Activated CD4-positive, alpha-beta T cell treated with anti-CD3 and anti-CD28 coated beads, Interleukin-2, amount 10 ng/mL, durations not matched to agents 7 days and 5 days (primary cell): ENCODE results near the gene MACROD2. TPM values are rescaled to one million over a fixed set of nuclear protein-coding genes. Genes with fewer than 3 reads are reported as not detected.

ENCODE experiments used
- CTCF ChIA-PET: fragments of 350-600 bp; sonication (Branson Sonifier 250); formaldehyde crosslinking; loops from one replicate; lab custom pipeline; 2021; ENCODE audit warnings: antibody characterized with exemption; lab: Charles Lee
- POLR2A ChIA-PET: fragments of 350-600 bp; sonication (Branson Sonifier 250); formaldehyde crosslinking; loops from one replicate; lab custom pipeline; 2021; ENCODE audit warnings: antibody characterized with exemption; lab: Charles Lee
- DNase-seq: peaks from one replicate; pipeline ENCODE4 v3.0.0-alpha.2; 2020
- H3K27ac Mint-ChIP-seq: one replicate; pipeline ENCODE4 v1.8.0; 2021; ENCODE audit warnings: mild to moderate bottlenecking, moderate library complexity, mixed read lengths
- H3K27me3 Mint-ChIP-seq: one replicate; pipeline ENCODE4 v1.8.0; 2021; ENCODE audit warnings: mixed read lengths
- H3K36me3 Mint-ChIP-seq: one replicate; pipeline ENCODE4 v1.8.0; 2021; ENCODE audit warnings: low read depth, mixed read lengths
- H3K4me1 Mint-ChIP-seq: one replicate; pipeline ENCODE4 v1.8.0; 2021; ENCODE audit warnings: mixed read lengths
- H3K4me3 Mint-ChIP-seq: one replicate; pipeline ENCODE4 v1.8.0; 2021; ENCODE audit warnings: mild to moderate bottlenecking, moderate library complexity, mixed read lengths
- H3K9me3 Mint-ChIP-seq: one replicate; pipeline ENCODE4 v1.8.0; 2021; ENCODE audit warnings: mixed read lengths
- total RNA-seq, 2 experiments: library from RNA; stranded (reverse); gene quantifications; one replicate each; pipeline ENCODE4 v1.2.3, GENCODE V29; 2021

The MACROD2 gene
- total RNA-seq, 2 experiments from 2014 or later: not detected

- no peak overlapping the region for H3K27ac Mint-ChIP-seq
- no peak overlapping the region for H3K4me3 Mint-ChIP-seq
- H3K9me3 Mint-ChIP-seq: peaks cover 9% of the 10 kb centered on the region
- POLR2A ChIA-PET: no interaction called here
- H3K4me1 Mint-ChIP-seq: no peaks in the 10 kb centered on the region
- H3K36me3 Mint-ChIP-seq: no peaks in the 10 kb centered on the region
- no peaks in the 10 kb centered on the region for H3K27me3 Mint-ChIP-seq
- no peak for DNase-seq
- CTCF ChIA-PET: interaction anchor here (0.6 kb wide), 1 partner anchor 50 kb away, joined by 3 read pairs; no protein-coding TSS in a partner anchor
These were observed 782.3 kb downstream of the MACROD2 start for GRCh38 chr20:14777591-14777990.

GRCh38 chr20:14778096-14778495 lies 782.8 kb downstream of the MACROD2 start:
- Mint-ChIP-seq H3K36me3 (no peaks in the 10 kb centered on the region), H3K27me3 (no peaks in the 10 kb centered on the region), H3K9me3 (peaks cover 6% of the 10 kb centered on the region), H3K4me3 (no peak overlapping the region), H3K27ac (no peak overlapping the region), H3K4me1 (no peaks in the 10 kb centered on the region)
- no peak for DNase-seq
- POLR2A ChIA-PET: no interaction called here
- CTCF ChIA-PET: interaction anchor here (0.6 kb wide), 1 partner anchor 50 kb away, joined by 3 read pairs; no protein-coding TSS in a partner anchor

GRCh38 chr20:14778875-14779274 lies 783.6 kb downstream of the MACROD2 start:
- DNase-seq: no peak
- H3K27ac Mint-ChIP-seq: no peak overlapping the region
- CTCF ChIA-PET: no interaction called here
- H3K36me3 Mint-ChIP-seq: no peaks in the 10 kb centered on the region
- no peak overlapping the region for H3K4me3 Mint-ChIP-seq
- POLR2A ChIA-PET: no interaction called here
- H3K9me3 Mint-ChIP-seq: peaks cover 9% of the 10 kb centered on the region
- H3K27me3 Mint-ChIP-seq: no peaks in the 10 kb centered on the region
- H3K4me1 Mint-ChIP-seq: no peaks in the 10 kb centered on the region

GRCh38 chr20:14780508-14780907 lies 785.2 kb downstream of the MACROD2 start:
- H3K4me3 Mint-ChIP-seq: no peak overlapping the region
- POLR2A ChIA-PET: no interaction called here
- CTCF ChIA-PET: no interaction called here

GRCh38 chr20:14782731-14783130 lies 787.4 kb downstream of the MACROD2 start:
- peaks cover 9% of the 10 kb centered on the region for H3K9me3 Mint-ChIP-seq
- no peak overlapping the region for H3K4me3 Mint-ChIP-seq
- H3K4me1 Mint-ChIP-seq: no peaks in the 10 kb centered on the region
- DNase-seq: no peak
- no peaks in the 10 kb centered on the region for H3K36me3 Mint-ChIP-seq
- H3K27me3 Mint-ChIP-seq: no peaks in the 10 kb centered on the region
- no peak overlapping the region for H3K27ac Mint-ChIP-seq
- POLR2A ChIA-PET: no interaction called here
- CTCF ChIA-PET: no interaction called here

More at GRCh38 chr20:14780508-14780907, 785.2 kb downstream of the MACROD2 start:
- H3K9me3 Mint-ChIP-seq: peaks cover 9% of the 10 kb centered on the region
- DNase-seq: no peak
- H3K4me1 Mint-ChIP-seq: no peaks in the 10 kb centered on the region
- no peak overlapping the region for H3K27ac Mint-ChIP-seq
- H3K36me3 Mint-ChIP-seq: no peaks in the 10 kb centered on the region
- H3K27me3 Mint-ChIP-seq: no peaks in the 10 kb centered on the region

- ChIA-PET CTCF (no interaction called here), POLR2A (no interaction called here)
- H3K36me3 Mint-ChIP-seq: no peaks in the 10 kb centered on the region
- H3K27me3 Mint-ChIP-seq: no peaks in the 10 kb centered on the region
- DNase-seq: no peak
- H3K4me3 Mint-ChIP-seq: no peak overlapping the region
- no peaks in the 10 kb centered on the region for H3K4me1 Mint-ChIP-seq
- H3K9me3 Mint-ChIP-seq: peaks cover 7% of the 10 kb centered on the region
- no peak overlapping the region for H3K27ac Mint-ChIP-seq
These were observed 788.5 kb downstream of the MACROD2 start for GRCh38 chr20:14783766-14784165.

GRCh38 chr20:14785065-14785743 lies 789.9 kb downstream of the MACROD2 start:
- Mint-ChIP-seq H3K27me3 (no peaks in the 10 kb centered on the region), H3K4me3 (no peak overlapping the region), H3K4me1 (no peaks in the 10 kb centered on the region), H3K36me3 (no peaks in the 10 kb centered on the region), H3K27ac (no peak overlapping the region), H3K9me3 (peaks cover 5% of the 10 kb centered on the region)
- CTCF ChIA-PET: no interaction called here
- POLR2A ChIA-PET: no interaction called here
- no peak for DNase-seq

GRCh38 chr20:14790190-14790589 lies 794.9 kb downstream of the MACROD2 start:
- Mint-ChIP-seq H3K9me3 (peaks cover 2% of the 10 kb centered on the region), H3K27me3 (no peaks in the 10 kb centered on the region), H3K36me3 (no peaks in the 10 kb centered on the region), H3K27ac (no peak overlapping the region), H3K4me1 (no peaks in the 10 kb centered on the region), H3K4me3 (no peak overlapping the region)
- CTCF ChIA-PET: no interaction called here
- no peak for DNase-seq
- POLR2A ChIA-PET: no interaction called here

- H3K4me3 Mint-ChIP-seq: no peak overlapping the region
- no peak for DNase-seq
- ChIA-PET POLR2A (no interaction called here), CTCF (no interaction called here)
- H3K4me1 Mint-ChIP-seq: no peaks in the 10 kb centered on the region
- H3K27me3 Mint-ChIP-seq: no peaks in the 10 kb centered on the region
- no peak overlapping the region for H3K27ac Mint-ChIP-seq
- H3K9me3 Mint-ChIP-seq: peaks cover 2% of the 10 kb centered on the region
- H3K36me3 Mint-ChIP-seq: no peaks in the 10 kb centered on the region
These were observed 795.7 kb downstream of the MACROD2 start for GRCh38 chr20:14790771-14791620.

- ChIA-PET POLR2A (no interaction called here), CTCF (no interaction called here)
- DNase-seq: no peak
- Mint-ChIP-seq H3K27me3 (no peaks in the 10 kb centered on the region), H3K4me1 (no peaks in the 10 kb centered on the region), H3K27ac (no peak overlapping the region), H3K9me3 (no peaks in the 10 kb centered on the region), H3K36me3 (no peaks in the 10 kb centered on the region), H3K4me3 (no peak overlapping the region)
These were observed 797.6 kb downstream of the MACROD2 start for GRCh38 chr20:14792915-14793314.

- Mint-ChIP-seq H3K4me3 (no peak overlapping the region), H3K27me3 (no peaks in the 10 kb centered on the region), H3K36me3 (no peaks in the 10 kb centered on the region), H3K9me3 (no peaks in the 10 kb centered on the region), H3K27ac (no peak overlapping the region), H3K4me1 (no peaks in the 10 kb centered on the region)
- ChIA-PET CTCF (no interaction called here), POLR2A (no interaction called here)
- DNase-seq: no peak
These were observed 804.4 kb downstream of the MACROD2 start for GRCh38 chr20:14799545-14800216.

- CTCF ChIA-PET: no interaction called here
- Mint-ChIP-seq H3K4me3 (no peak overlapping the region), H3K4me1 (no peaks in the 10 kb centered on the region), H3K27me3 (no peaks in the 10 kb centered on the region), H3K36me3 (no peaks in the 10 kb centered on the region), H3K27ac (no peak overlapping the region), H3K9me3 (peaks cover 3% of the 10 kb centered on the region)
- POLR2A ChIA-PET: no interaction called here
- no peak for DNase-seq
These were observed 805.5 kb downstream of the MACROD2 start for GRCh38 chr20:14800707-14801425.
